ENCODE data around the gene LCN6. TPM values are rescaled to one million over a fixed set of nuclear protein-coding genes. Genes with fewer than 3 reads are reported as not detected.
"Not testable (repeated sequence)": the region's sequence is repeated elsewhere in the genome, so short reads cannot be mapped to it uniquely, and the experiment has no call there.

LCN6 gene
- total and polyA plus RNA-seq, 7 donors = 1.2 to 19.1 (median 5.9) TPM

- H3K36me3 ChIP-seq = no peaks in the 10 kb centered on the region
- no peaks in the 10 kb centered on the region for H3K9me3 ChIP-seq
- H3K27me3 ChIP-seq = peaks cover 0 to 3% (median 0%) of the 10 kb centered on the region in 3 donors
- 1% methylated on average over 70 of the region's 70 CpGs for WGBS, 2 donors
- DNase-seq = peak; percentile 100
- H3K27ac ChIP-seq = peak within 1 kb of the TSS; percentile 84 to 95 (median 90)
- intact Hi-C loops (cut with DNase I) = loop anchor here (2.0 to 5.0 kb wide), 3 partner anchors 56 to 96 kb away; partner anchors contain the start of genes EDF1 and TRAF2
- H3K4me1 ChIP-seq = peaks cover 0 to 22% (median 20%) of the 10 kb centered on the region in 4 donors
- TF ChIP-seq POLR2A (IDR thresholded peaks at IDR 0.05) (peak in 1 of 2 donors; percentile 84), CTCF (IDR thresholded peaks at IDR 0.05) (no peak), POLR2AphosphoS5 (IDR thresholded peaks at IDR 0.05) (peak; percentile 76 to 86 (median 81)), EP300 (IDR thresholded peaks at IDR 0.05) (no peak)
- peak within 1 kb of the TSS; percentile 43 to 76 (median 68) for H3K4me3 ChIP-seq
Measured at GRCh38 chr9:136790640-136791515, 42.6 kb upstream of the LCN6 start, which contains the start of gene TMEM141. TSS of gene TMEM141 (plus strand) at chr9:136791344. CDS start at chr9:136791371, 27 bp downstream.

GRCh38 chr9:136789523-136789937, 41.2 kb upstream of the LCN6 start:
- Histone ChIP-seq H3K9me3 (no peaks in the 10 kb centered on the region), H3K4me3 (no peak overlapping the region), H3K27me3 (no peaks in the 10 kb centered on the region), H3K4me1 (peaks cover 1 to 22% (median 20%) of the 10 kb centered on the region in 4 donors), H3K36me3 (no peaks in the 10 kb centered on the region), H3K27ac (peak overlapping the region; percentile 84 to 95 (median 90))
- TF ChIP-seq CTCF (IDR thresholded peaks at IDR 0.05) (no peak), POLR2A (IDR thresholded peaks at IDR 0.05) (no peak), EP300 (IDR thresholded peaks at IDR 0.05) (no peak), POLR2AphosphoS5 (IDR thresholded peaks at IDR 0.05) (no peak)
- intact Hi-C loops (cut with DNase I) = no loop called here
- WGBS, 2 donors = 16 to 62% methylated on average over 3 of the region's 3 CpGs
- no peak for DNase-seq

GRCh38 chr9:136788644-136789522, 40.6 kb upstream of the LCN6 start:
- H3K27ac ChIP-seq; H3K27me3 ChIP-seq; H3K36me3 ChIP-seq; H3K9me3 ChIP-seq; intact Hi-C loops (cut with DNase I); DNase-seq; H3K4me3 ChIP-seq: not testable (repeated sequence)
- peak in 1 of 2 donors; percentile 34 for TF ChIP-seq POLR2A (IDR thresholded peaks at IDR 0.05)
- peaks cover 1 to 22% (median 20%) of the 10 kb centered on the region in 4 donors for H3K4me1 ChIP-seq
- 16 to 61% methylated on average over 27 of the region's 27 CpGs for WGBS, 2 donors

GRCh38 chr9:136787690-136788400, 39.5 kb upstream of the LCN6 start:
- 5 to 20% methylated on average over 21 of the region's 21 CpGs for WGBS, 2 donors
- H3K27me3 ChIP-seq = no peaks in the 10 kb centered on the region
- peak; percentile 86 for DNase-seq
- no peaks in the 10 kb centered on the region for H3K36me3 ChIP-seq
- H3K4me1 ChIP-seq = peaks cover 1 to 22% (median 20%) of the 10 kb centered on the region in 4 donors
- no peak for TF ChIP-seq EP300 (IDR thresholded peaks at IDR 0.05)
- peak; percentile 69 to 90 (median 83) for TF ChIP-seq CTCF (IDR thresholded peaks at IDR 0.05)
- no peak for TF ChIP-seq POLR2A (IDR thresholded peaks at IDR 0.05)
- no peak for TF ChIP-seq POLR2AphosphoS5 (IDR thresholded peaks at IDR 0.05)
- no peak overlapping the region for H3K4me3 ChIP-seq
- intact Hi-C loops (cut with DNase I) = loop anchor here (1.0 kb wide), 2 partner anchors 156 to 247 kb away; partner anchors contain the start of gene FBXW5
- no peaks in the 10 kb centered on the region for H3K9me3 ChIP-seq
- peak overlapping the region in 1 of 4 donors; percentile 22 for H3K27ac ChIP-seq

- intact Hi-C loops (cut with DNase I) = loop anchor here (1.0 kb wide), 2 partner anchors 157 to 248 kb away; partner anchors contain the start of gene FBXW5
- H3K36me3 ChIP-seq, H3K9me3 ChIP-seq, H3K27ac ChIP-seq, DNase-seq, H3K4me3 ChIP-seq, H3K27me3 ChIP-seq: not testable (repeated sequence)
- 9 to 51% methylated on average over 4 of the region's 4 CpGs for WGBS, 2 donors
- peaks cover 1 to 15% (median 13%) of the 10 kb centered on the region in 4 donors for H3K4me1 ChIP-seq
Measured at GRCh38 chr9:136786983-136787382, 38.7 kb upstream of the LCN6 start.
